ENCODE results near the gene CASKIN1.

GRCh38 chr16:2226918-2227317, 30.5 kb upstream of the CASKIN1 start:
- TF ChIP-seq CTCF (IDR thresholded peaks at IDR 0.05; ENCODE audit: insufficient read depth, low read length, poor library complexity, severe bottlenecking) (no peak), EZH2phosphoT487 (conservative IDR thresholded peaks at IDR 0.05; ENCODE audit: low read length) (no peak)
